Effector memory CD4-positive, alpha-beta T cell (primary cell): Measurements from ENCODE around the gene CEP170B.

Source experiments
- DNase-seq, 3 donors: peaks; one replicate each; pipeline ENCODE4 v3.0.0-alpha.2; 2020
- H3K27ac ChIP-seq: 2 replicates; pipeline ENCODE4 v1.7.0; 2013; ENCODE audit warnings: mild to moderate bottlenecking, low read length, moderate library complexity; ENCODE audit not compliant: insufficient read depth, poor library complexity, severe bottlenecking
- H3K27me3 ChIP-seq: replicated peaks from 2 replicates; pipeline ENCODE4 v1.7.0; 2013; ENCODE audit warnings: mild to moderate bottlenecking, low read length; ENCODE audit not compliant: insufficient read depth, control insufficient read depth, poor library complexity, severe bottlenecking
- H3K36me3 ChIP-seq: 2 replicates; pipeline ENCODE4 v1.7.0; 2013; ENCODE audit warnings: mild to moderate bottlenecking, low read length, moderate library complexity; ENCODE audit not compliant: control insufficient read depth, insufficient read depth
- H3K4me1 ChIP-seq: 2 replicates; pipeline ENCODE4 v1.7.0; 2013; ENCODE audit warnings: low read length, mild to moderate bottlenecking; ENCODE audit not compliant: control insufficient read depth, insufficient read depth, poor library complexity, severe bottlenecking
- H3K4me3 ChIP-seq: 2 replicates; pipeline ENCODE4 v1.7.0; 2013; ENCODE audit warnings: low read length, low read depth, mild to moderate bottlenecking; ENCODE audit not compliant: insufficient read depth, poor library complexity, severe bottlenecking
- H3K9me3 ChIP-seq: 2 replicates; pipeline ENCODE4 v1.7.0; 2013; ENCODE audit warnings: mild to moderate bottlenecking, low read length, moderate library complexity; ENCODE audit not compliant: control insufficient read depth

Gene CEP170B

DNA sequence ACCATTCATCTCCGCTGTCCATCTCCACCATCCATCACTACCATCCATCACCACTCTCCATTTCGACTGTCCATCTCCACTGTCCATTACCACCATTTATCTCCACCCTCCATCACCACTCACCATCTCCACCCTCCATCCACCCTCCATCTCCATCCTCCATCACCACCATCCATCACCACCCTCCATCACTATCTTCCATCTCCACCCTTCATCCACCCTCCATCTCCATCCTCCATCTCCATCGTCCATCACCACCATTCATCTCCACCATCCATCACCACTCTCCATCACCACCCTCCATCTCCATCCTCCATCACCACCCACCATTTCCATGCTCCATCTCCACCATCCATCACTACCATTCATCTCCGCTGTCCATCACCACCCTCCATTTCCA is 5.2 kb upstream of the CEP170B start:
- Histone ChIP-seq H3K4me3 (no peak overlapping the region), H3K27me3 (no peaks in the 10 kb centered on the region), H3K4me1 (peaks cover 5% of the 10 kb centered on the region), H3K36me3 (no peaks in the 10 kb centered on the region), H3K27ac (no peak overlapping the region), H3K9me3 (no peaks in the 10 kb centered on the region)
- no peak for DNase-seq

DNA sequence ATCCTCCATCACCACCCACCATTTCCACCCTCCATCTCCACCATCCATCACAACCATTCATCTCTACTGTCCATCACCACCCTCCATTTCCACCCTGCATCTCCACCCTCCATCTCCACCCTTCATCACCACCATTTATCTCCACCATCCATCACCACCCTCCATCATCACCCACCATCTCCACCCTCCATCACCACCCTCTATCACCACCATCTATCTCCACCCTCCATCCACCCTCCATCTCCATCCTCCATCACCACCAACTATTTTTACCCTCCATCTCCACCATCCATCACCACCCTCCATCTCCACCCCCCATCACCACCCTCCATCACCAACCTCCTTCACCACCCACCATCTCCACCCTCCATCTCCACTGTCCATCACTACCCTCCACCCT is 4.7 kb upstream of the CEP170B start:
- Histone ChIP-seq H3K27ac (no peak overlapping the region), H3K36me3 (no peaks in the 10 kb centered on the region), H3K4me3 (no peak overlapping the region), H3K9me3 (no peaks in the 10 kb centered on the region), H3K27me3 (no peaks in the 10 kb centered on the region), H3K4me1 (peaks cover 5% of the 10 kb centered on the region)
- DNase-seq = no peak

DNA sequence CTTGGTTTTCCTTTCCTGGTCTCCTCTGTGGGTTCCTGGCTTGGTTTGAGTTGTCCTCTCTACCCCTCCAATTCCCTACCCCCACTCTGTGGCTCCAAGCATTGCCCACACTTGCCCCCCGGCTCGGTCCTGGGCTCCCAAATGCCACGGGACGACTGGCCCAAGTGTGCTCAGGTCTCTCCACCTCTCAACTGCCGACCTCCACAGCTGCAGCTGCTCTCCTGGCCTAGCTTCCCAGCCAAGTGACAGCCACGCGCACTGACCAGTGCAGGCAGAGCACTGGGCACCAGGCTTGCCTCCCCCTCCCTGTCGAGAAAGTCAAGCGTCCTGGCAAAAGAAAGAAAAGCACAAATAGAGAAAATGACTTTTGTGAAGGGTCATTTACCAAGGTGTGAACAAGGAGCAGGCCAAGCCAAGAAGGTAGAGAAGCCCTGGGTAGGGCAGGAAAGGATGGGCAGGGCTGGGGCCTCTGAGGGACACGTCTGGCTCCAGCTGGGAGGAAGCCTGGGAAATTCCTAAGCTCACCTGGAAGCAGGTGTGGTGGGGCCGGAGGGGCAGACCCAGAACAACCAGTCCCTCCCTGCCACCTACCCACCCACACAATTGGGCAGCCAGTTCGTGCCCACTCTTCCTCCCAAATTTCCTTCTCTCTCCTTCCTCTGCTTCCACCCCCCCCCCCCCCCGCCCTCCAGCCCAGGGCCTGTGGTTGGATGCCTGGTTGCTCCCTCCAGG is 1.8 kb upstream of the CEP170B start:
- H3K27me3 ChIP-seq = no peaks in the 10 kb centered on the region

DNA sequence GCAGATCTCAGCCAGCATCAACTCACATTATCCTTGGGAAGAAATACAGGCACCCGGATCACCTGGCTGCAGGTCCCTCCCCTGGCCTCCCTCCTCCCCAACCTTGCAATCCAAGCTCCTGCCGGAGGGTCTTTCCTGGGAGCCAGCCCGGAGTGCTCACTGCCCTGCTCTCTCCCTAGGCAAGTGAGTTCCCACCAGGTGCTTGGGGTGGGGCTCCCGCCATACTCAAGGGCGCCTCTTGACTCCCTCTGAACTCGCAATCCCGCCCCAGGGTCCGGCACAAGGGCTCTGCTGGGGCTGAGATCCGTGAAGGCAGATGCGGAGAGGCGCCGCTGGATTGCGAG is 1.2 kb upstream of the CEP170B start:
- peak overlapping the region; percentile 55 for H3K4me3 ChIP-seq
- DNase-seq = no peak

More for the DNA sequence above, 1.8 kb upstream of the CEP170B start:
- no peaks in the 10 kb centered on the region for H3K36me3 ChIP-seq
- peaks cover 11% of the 10 kb centered on the region for H3K4me1 ChIP-seq
- H3K27ac ChIP-seq = no peak overlapping the region
- no peak for DNase-seq
- H3K4me3 ChIP-seq = no peak overlapping the region
- H3K9me3 ChIP-seq = no peaks in the 10 kb centered on the region

DNA sequence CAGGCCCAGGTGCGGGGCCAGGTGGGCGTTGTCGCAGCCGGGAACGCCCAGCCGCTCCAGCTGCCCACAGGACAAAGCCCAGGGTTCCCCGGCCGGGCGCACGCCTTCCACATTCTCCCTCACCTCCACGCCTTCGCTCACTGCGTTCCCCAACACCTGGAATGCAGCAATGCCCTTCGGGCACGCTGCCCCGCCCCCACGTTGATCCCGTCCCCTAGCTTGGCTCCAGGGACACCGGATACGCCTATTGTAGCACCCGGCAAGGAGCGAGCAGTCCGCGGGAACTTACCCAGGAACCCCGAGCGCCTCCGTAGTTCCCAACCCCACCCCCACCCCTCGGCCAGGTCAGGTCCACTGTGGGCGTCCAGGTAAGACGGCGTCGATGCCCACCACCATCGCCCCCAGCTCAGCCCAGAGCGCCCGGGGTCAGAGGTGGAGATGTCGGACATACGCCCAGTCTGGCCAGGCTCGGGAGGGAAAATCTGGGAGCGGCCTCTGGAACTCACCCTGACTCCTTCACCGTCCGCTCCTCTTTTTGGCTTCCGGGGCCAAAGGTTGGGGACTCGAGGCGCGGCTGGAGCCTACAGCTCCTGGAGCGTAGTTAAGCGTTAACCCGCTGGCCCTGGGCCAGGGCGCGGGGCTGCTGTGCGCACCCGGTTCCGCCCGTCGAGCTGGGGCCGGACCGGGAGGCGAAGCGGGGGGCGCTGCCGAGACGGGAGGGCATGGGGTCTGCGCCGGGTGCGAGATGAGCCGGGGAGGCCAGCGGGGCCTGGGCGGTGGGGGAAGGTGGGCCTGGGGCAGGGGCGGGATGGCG is 594 bp upstream of the CEP170B start:
- Histone ChIP-seq H3K27me3 (no peaks in the 10 kb centered on the region), H3K27ac (no peak overlapping the region)
- DNase-seq = no peak

More for the DNA sequence above, 1.2 kb upstream of the CEP170B start:
- no peaks in the 10 kb centered on the region for H3K27me3 ChIP-seq
- no peaks in the 10 kb centered on the region for H3K36me3 ChIP-seq
- H3K27ac ChIP-seq = no peak overlapping the region
- H3K4me1 ChIP-seq = peaks cover 11% of the 10 kb centered on the region
- no peaks in the 10 kb centered on the region for H3K9me3 ChIP-seq

DNA sequence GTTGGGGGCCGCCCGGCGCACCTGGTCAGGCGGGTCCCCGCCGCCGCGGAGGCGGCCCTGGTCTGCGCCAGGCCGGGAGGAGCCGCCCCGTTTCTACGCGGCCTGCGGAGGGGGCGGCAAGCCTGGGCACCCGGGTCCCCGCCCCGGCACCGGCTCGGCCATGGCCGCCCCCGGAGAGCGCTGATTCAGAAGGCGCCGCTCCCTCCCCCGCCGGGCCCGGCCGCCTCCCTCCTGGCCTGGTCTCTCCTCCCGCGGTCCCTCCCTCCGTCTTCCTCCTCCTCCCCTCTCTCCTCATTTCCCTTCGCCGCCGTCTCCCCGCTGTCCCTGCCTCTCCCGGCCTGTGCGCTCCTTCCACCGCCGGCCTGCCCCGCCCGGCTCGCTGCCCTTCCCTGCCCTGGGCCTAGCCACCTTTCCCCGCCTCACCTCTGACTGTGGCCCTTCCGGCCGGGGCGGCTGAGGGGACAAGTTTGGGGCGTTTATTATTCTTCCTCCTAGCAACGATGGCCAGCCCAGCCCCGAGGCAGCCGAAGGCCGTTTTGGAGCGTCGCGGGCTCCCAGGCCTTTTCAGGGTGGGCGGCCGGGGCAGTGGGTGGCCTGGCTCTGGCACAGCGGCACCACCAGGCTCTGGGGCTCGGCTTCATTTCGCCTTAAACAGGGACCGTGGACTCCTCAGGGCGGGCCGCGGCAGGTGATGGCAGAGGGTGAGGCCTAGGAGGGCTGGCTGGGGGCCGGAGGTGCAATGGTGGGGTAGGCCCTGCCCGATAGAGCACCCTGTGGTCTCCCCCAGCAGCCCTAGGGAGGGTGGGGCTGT is 768 bp downstream of the CEP170B start:
- H3K27ac ChIP-seq = no peak overlapping the region
- no peaks in the 10 kb centered on the region for H3K36me3 ChIP-seq
- peak overlapping the region; percentile 62 for H3K4me3 ChIP-seq
- no peaks in the 10 kb centered on the region for H3K27me3 ChIP-seq
- peaks cover 11% of the 10 kb centered on the region for H3K4me1 ChIP-seq
- no peaks in the 10 kb centered on the region for H3K9me3 ChIP-seq
- peak in 1 of 3 donors; percentile 25 for DNase-seq

More for the DNA sequence above, 594 bp upstream of the CEP170B start:
- H3K4me1 ChIP-seq = peaks cover 11% of the 10 kb centered on the region
- no peaks in the 10 kb centered on the region for H3K9me3 ChIP-seq
- no peaks in the 10 kb centered on the region for H3K36me3 ChIP-seq
- H3K4me3 ChIP-seq = peak overlapping the region; percentile 55

DNA sequence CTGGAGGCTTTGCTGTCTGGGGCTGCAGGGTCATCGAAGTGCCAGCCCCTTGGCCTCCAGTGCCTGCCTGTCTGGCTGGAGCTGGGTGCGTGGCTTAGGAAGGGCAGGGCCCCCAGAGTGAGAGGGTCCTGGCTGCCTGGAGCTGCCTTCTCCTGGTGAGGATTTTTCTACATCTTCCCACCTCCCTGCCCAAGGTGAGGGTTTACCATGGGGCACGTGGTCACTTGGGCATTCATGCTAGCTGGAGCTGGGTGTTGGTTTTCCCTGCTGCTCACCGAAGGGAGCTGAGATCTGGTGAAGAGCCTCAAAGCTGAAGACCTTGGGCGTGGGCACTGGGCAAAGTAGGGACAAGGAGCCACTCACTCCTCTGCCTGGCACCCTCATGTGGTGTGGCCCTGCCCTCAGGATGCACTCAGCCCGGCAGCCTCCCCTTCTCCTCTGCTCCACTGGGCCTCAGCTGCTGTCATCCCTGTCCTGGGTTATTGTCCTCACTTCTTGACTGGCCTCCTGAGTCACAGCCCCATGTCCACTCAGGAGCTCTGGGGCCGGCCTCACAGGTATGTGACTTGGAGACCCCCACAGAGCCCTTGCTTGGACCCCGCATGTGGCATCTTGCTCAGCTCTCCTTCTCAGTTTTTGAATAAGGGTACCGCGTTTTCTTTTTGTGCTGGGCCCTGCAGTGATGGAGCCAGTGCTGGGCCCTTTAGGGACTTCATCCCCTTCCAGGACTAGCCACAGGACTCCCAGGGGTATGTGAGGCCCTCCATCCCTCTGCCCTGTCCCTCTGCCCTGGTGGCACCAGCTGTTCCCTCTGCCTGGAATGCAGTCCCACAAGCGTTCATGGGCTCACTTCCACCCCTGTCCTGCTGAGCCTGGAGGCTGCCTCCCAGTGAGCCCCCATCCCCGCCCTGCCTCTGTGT is 1.6 kb downstream of the CEP170B start:
- no peak for DNase-seq
- Histone ChIP-seq H3K4me1 (peaks cover 11% of the 10 kb centered on the region), H3K4me3 (no peak overlapping the region), H3K9me3 (no peaks in the 10 kb centered on the region), H3K36me3 (no peaks in the 10 kb centered on the region), H3K27me3 (no peaks in the 10 kb centered on the region), H3K27ac (no peak overlapping the region)

DNA sequence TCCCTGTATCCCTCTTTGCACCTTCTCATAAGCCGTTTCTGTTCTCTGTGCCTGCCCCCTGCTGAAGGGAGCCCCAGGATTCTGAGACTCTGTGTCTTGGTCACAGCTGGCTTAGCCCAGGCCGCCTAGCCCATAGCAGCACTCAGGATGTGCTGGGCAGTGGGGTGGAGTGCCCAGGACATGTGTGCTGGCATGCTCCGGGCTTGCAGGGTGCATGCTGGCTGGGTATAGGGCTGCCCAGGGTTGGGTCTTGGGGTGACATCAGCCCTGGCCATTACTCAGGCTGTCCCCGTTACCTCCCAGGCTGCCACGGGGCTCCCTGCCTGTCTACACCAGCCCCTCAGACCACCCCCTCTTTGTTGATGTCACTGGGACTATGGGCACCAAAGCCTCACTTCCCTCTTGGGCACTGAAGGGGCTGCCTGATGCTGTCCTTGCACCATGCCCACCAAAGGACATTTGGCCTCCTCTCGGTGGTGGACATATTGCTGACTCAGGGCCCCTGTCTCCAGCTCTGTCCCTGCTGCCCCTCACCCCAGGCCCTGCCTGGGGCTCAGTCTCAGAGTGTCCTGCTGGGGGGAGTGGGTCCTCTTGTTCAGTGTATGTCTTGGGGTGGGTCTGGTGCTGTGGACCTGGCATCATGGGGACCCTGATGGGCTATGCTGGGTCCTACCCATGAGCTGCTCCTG is 2.4 kb downstream of the CEP170B start:
- DNase-seq = no peak

More for the DNA sequence above, 2.4 kb downstream of the CEP170B start:
- no peak overlapping the region for H3K27ac ChIP-seq
- no peaks in the 10 kb centered on the region for H3K36me3 ChIP-seq
- no peaks in the 10 kb centered on the region for H3K9me3 ChIP-seq
- no peak overlapping the region for H3K4me3 ChIP-seq
- no peaks in the 10 kb centered on the region for H3K27me3 ChIP-seq
- H3K4me1 ChIP-seq = peaks cover 11% of the 10 kb centered on the region
